Measurements from ENCODE around the gene C16orf74. TPM values are rescaled to one million over a fixed set of nuclear protein-coding genes. Genes with fewer than 3 reads are reported as not detected.
A peak's percentile ranks its signal among the peaks of the same experiment; 100 is the strongest.

C16orf74 gene
- total RNA-seq, 4 donors from 2014 or later = 1.3 TPM; not detected in 3

DNA sequence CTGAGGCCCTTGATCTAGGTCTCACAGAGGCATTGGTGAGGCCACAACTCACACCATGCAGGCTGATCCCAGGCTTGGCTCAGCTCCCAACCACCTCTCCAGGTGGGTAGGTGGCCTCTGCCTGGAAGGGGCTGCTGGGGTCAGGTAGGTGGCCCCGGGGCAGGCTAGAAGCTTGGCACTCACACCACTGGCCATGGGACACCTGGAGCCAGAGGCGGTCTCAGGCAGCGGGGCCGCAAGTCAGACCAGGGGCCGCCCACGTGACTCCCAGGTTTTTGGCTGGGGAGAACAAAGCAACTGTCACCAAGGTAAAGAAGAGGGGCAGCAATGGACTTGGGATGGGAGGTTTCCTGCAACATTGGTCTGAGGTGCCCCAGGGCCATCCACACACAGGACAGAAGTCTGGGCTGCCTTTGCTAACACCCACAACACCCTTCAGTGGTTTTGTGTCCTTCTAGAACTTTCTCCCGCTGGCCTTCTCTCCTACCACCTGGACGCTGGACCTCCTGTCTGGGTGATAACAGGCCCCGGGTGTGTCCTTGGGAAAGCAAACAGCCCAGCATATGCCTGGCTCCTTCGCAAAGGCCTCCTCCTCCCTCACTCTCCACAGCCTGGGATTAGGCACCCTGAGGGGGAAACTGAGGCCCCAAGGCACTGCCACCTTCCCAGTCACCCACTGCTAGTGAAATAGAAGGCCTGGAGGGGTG is 16.4 kb downstream of the C16orf74 start:
- no peak for ATAC-seq
- no peaks in the 10 kb centered on the region for H3K4me1 ChIP-seq
- no peaks in the 10 kb centered on the region for H3K9me3 ChIP-seq
- H3K27ac ChIP-seq = no peak overlapping the region
- intact Hi-C loops (cut with DNase I; ENCODE audit: low total_unique reads) = no loop called here
- TF ChIP-seq, protein P1, sequence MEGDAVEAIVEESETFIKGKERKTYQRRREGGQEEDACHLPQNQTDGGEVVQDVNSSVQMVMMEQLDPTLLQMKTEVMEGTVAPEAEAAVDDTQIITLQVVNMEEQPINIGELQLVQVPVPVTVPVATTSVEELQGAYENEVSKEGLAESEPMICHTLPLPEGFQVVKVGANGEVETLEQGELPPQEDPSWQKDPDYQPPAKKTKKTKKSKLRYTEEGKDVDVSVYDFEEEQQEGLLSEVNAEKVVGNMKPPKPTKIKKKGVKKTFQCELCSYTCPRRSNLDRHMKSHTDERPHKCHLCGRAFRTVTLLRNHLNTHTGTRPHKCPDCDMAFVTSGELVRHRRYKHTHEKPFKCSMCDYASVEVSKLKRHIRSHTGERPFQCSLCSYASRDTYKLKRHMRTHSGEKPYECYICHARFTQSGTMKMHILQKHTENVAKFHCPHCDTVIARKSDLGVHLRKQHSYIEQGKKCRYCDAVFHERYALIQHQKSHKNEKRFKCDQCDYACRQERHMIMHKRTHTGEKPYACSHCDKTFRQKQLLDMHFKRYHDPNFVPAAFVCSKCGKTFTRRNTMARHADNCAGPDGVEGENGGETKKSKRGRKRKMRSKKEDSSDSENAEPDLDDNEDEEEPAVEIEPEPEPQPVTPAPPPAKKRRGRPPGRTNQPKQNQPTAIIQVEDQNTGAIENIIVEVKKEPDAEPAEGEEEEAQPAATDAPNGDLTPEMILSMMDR (IDR thresholded peaks at IDR 0.05 in 4 of 5, conservative IDR thresholded peaks at IDR 0.05 in 1 of 5) = no peak
- no peak for TF ChIP-seq POLR2A (IDR thresholded peaks at IDR 0.05)
- no peak for DNase-seq
- H3K36me3 ChIP-seq = no peaks in the 10 kb centered on the region
- no peaks in the 10 kb centered on the region for H3K27me3 ChIP-seq
- no peak overlapping the region for H3K4me3 ChIP-seq
- in situ Hi-C loops (cut with MboI; ENCODE audit: low sequenced_read_pairs in 4 of 4) = no loop called here

DNA sequence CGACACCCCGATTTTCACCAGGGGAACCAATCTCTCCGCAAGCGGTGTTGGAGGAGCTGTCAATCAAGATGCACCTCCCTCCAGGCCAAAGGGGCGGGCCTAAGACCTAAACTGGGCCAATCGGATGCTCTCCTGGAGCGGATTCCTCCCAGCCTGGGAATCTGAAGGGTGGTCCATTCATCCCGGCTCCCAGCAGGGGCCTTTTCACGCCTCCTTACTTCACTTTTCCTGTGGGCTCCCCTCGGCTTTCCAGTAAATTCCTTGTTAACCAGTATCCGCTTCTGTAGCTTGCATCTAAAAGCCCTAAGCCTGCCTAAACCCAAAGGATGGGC is 17.1 kb downstream of the C16orf74 start:
- Histone ChIP-seq H3K4me1 (no peaks in the 10 kb centered on the region), H3K36me3 (no peaks in the 10 kb centered on the region), H3K9me3 (no peaks in the 10 kb centered on the region), H3K4me3 (no peak overlapping the region), H3K27me3 (no peaks in the 10 kb centered on the region), H3K27ac (no peak overlapping the region)
- in situ Hi-C loops (cut with MboI; ENCODE audit: low sequenced_read_pairs in 4 of 4) (no loop called here), intact Hi-C loops (cut with DNase I; ENCODE audit: low total_unique reads) (no loop called here)
- TF ChIP-seq, protein P1 (IDR thresholded peaks at IDR 0.05 in 4 of 5, conservative IDR thresholded peaks at IDR 0.05 in 1 of 5) = no peak
- TF ChIP-seq POLR2A (IDR thresholded peaks at IDR 0.05) = no peak
- no peak for DNase-seq
- peak in 1 of 2 donors; percentile 32 for ATAC-seq

DNA sequence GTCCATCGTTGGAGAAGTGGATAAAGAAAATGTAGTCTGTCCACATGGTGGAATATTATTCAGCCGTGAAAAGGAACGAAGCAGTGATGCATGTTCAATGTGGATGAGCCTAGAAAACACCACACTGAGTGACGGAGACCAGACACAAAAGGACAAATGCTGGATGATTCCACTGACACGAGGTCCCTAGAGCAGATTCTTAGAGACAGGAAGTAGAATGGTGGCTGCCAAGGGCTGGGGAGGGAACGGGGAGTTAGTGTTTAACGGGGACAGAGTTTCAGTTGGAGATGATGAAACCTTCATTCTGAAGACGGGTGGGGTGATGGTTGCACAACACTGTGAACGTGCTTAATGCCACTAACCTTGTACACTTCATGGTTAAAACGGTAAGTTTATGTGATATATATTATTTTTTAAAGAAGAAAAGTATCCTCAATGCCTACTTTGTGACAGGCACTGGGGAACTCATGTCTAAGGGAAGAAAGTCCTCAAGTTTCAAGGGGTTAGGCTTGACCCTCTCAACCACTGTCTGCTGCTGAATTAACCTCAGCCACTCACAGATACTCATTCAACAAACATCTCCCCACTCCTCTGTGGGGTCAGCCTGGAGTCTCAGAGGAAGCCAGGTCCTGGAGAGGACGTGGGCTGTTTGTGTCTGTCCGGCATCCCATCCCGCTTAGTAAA is 17.6 kb downstream of the C16orf74 start:
- H3K36me3 ChIP-seq = no peaks in the 10 kb centered on the region
- TF ChIP-seq, protein P1 (IDR thresholded peaks at IDR 0.05 in 4 of 5, conservative IDR thresholded peaks at IDR 0.05 in 1 of 5) = no peak
- no peak for TF ChIP-seq POLR2A (IDR thresholded peaks at IDR 0.05)
- peak in 1 of 2 donors; percentile 54 for ATAC-seq
- H3K27me3 ChIP-seq = peaks cover 0 to 3% (median 0%) of the 10 kb centered on the region in 3 donors
- intact Hi-C loops (cut with DNase I; ENCODE audit: low total_unique reads) (no loop called here), in situ Hi-C loops (cut with MboI; ENCODE audit: low sequenced_read_pairs in 4 of 4) (no loop called here)
- H3K4me3 ChIP-seq = no peak overlapping the region
- H3K4me1 ChIP-seq = no peaks in the 10 kb centered on the region
- H3K9me3 ChIP-seq = no peaks in the 10 kb centered on the region
- no peak overlapping the region for H3K27ac ChIP-seq
- peak in 1 of 2 donors; percentile 70 for DNase-seq

DNA sequence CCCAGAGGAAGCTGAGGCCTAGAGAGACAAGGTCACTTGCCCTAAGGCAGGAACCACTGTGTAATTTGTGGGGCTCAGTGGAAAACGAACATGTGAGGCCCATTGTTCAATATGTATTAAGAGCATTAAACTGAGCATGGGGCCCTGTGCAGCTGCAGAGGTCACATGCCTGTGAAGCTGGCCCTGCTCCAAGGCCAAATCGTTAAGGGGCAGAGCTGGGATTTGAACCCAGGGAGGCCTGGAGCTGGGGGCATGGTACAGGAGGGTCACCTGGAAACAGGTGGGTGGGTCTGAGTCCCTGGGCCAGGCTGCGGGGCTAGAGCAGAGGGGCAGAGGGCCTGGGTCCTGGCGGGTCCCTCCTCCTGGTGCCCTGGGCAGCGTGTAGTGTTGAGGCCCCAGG is 19.7 kb downstream of the C16orf74 start:
- H3K27me3 ChIP-seq = peaks cover 0 to 5% (median 3%) of the 10 kb centered on the region in 3 donors
- no peak overlapping the region for H3K4me3 ChIP-seq
- no peaks in the 10 kb centered on the region for H3K36me3 ChIP-seq
- no peaks in the 10 kb centered on the region for H3K9me3 ChIP-seq
- H3K27ac ChIP-seq = no peak overlapping the region
- TF ChIP-seq POLR2A (IDR thresholded peaks at IDR 0.05) = no peak
- intact Hi-C loops (cut with DNase I; ENCODE audit: low total_unique reads) = no loop called here
- in situ Hi-C loops (cut with MboI; ENCODE audit: low sequenced_read_pairs in 4 of 4) = no loop called here
- no peaks in the 10 kb centered on the region for H3K4me1 ChIP-seq
- ATAC-seq (no peak), DNase-seq (no peak)

DNA sequence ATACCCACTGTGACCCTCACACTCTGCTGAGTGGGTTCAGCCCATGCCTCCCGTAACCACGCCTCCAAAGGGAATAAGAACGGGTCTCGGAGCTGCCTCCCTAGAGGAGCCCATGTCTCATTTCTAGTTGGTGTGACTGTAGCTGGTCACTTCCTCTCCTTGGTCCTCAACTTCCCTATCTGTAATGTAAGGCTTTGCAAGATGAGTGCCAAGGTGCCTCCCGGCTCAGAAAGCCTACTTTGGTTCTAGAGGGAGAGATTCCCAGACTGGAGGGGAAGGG is 20.8 kb downstream of the C16orf74 start:
- Histone ChIP-seq H3K4me1 (no peaks in the 10 kb centered on the region), H3K9me3 (no peaks in the 10 kb centered on the region), H3K27me3 (peaks cover 0 to 5% (median 3%) of the 10 kb centered on the region in 3 donors), H3K4me3 (no peak overlapping the region), H3K27ac (no peak overlapping the region), H3K36me3 (no peaks in the 10 kb centered on the region)
- no peak for DNase-seq
- TF ChIP-seq, protein P1 (IDR thresholded peaks at IDR 0.05 in 4 of 5, conservative IDR thresholded peaks at IDR 0.05 in 1 of 5) = no peak
- no peak for TF ChIP-seq POLR2A (IDR thresholded peaks at IDR 0.05)
- in situ Hi-C loops (cut with MboI; ENCODE audit: low sequenced_read_pairs in 4 of 4) = no loop called here
- intact Hi-C loops (cut with DNase I; ENCODE audit: low total_unique reads) = no loop called here
- ATAC-seq = no peak

Data from gastrocnemius medialis (tissue), 4 donors.